Liver (tissue), 9 donors: ENCODE results near the gene AQP6. TPM values are rescaled to one million over a fixed set of nuclear protein-coding genes. Genes with fewer than 3 reads are reported as not detected.

Experiments used
- DNase-seq: peaks from one replicate; pipeline ENCODE4 v3.0.0-alpha.2; 2017; ENCODE audit warnings: low spot score
- H3K27ac ChIP-seq, 2 donors: one replicate each; pipeline ENCODE4 v1.7.0; 2013; ENCODE audit warnings: inconsistent platforms in 2 of 2, low read length in 2 of 2, control low read depth in 1 of 2, low read depth in 1 of 2, mild to moderate bottlenecking in 1 of 2
- H3K27me3 ChIP-seq, 4 donors: one replicate each; pipeline versions ENCODE4 v1.6.1 to v1.7.0; 2013; ENCODE audit warnings: low read length in 3 of 4, inconsistent platforms in 1 of 4, mild to moderate bottlenecking in 1 of 4, moderate library complexity in 1 of 4; ENCODE audit not compliant: control insufficient read depth in 4 of 4, insufficient read depth in 4 of 4
- H3K36me3 ChIP-seq, 4 donors: one replicate each; pipeline versions ENCODE4 v1.6.1 to v1.7.0; 2013; ENCODE audit warnings: low read length in 3 of 4, mild to moderate bottlenecking in 3 of 4, low read depth in 1 of 4, moderate library complexity in 1 of 4; ENCODE audit not compliant: control insufficient read depth in 4 of 4, insufficient read depth in 3 of 4
- H3K4me1 ChIP-seq, 4 donors: one replicate each; pipeline versions ENCODE4 v1.6.1 to v1.7.0; 2013; ENCODE audit warnings: low read length in 3 of 4, mild to moderate bottlenecking in 3 of 4, moderate library complexity in 1 of 4; ENCODE audit not compliant: control insufficient read depth in 4 of 4, insufficient read depth in 4 of 4
- H3K4me3 ChIP-seq, 3 donors: one replicate each; pipeline versions ENCODE4 v1.6.1 to v1.7.0; 2013; ENCODE audit warnings: low read length in 3 of 3, control low read depth in 1 of 3, low read depth in 1 of 3, mild to moderate bottlenecking in 1 of 3
- H3K9ac ChIP-seq, 2 donors: one replicate each; pipeline ENCODE4 v1.7.0; 2013; ENCODE audit warnings: low read length in 2 of 2, mild to moderate bottlenecking in 2 of 2, moderate library complexity in 2 of 2, control low read depth in 1 of 2, low read depth in 1 of 2
- H3K9me3 ChIP-seq, 4 donors: one replicate each; pipeline versions ENCODE4 v1.6.1 to v1.7.0; 2013; ENCODE audit warnings: low read length in 3 of 4; ENCODE audit not compliant: control insufficient read depth in 4 of 4
- ATF3 ChIP-seq: IDR thresholded peaks from 2 replicates; pipeline ENCODE4 v1.6.1; 2016; ENCODE audit warnings: antibody characterized with exemption
- EGR1 ChIP-seq, 2 donors: IDR thresholded peaks; 2 replicates each; pipeline ENCODE4 v1.6.1; 2016 to 2018; ENCODE audit warnings: antibody characterized with exemption in 2 of 2, low read depth in 2 of 2
- FOXA1 ChIP-seq: IDR thresholded peaks from 2 replicates; pipeline ENCODE4 v1.6.1; 2016; ENCODE audit warnings: antibody characterized with exemption
- FOXA2 ChIP-seq: IDR thresholded peaks from 2 replicates; pipeline ENCODE4 v1.6.1; 2016; ENCODE audit warnings: antibody characterized with exemption
- GABPA ChIP-seq, 2 donors: IDR thresholded peaks in 1 of 2; conservative IDR thresholded peaks in 1 of 2; 2 replicates each; pipeline ENCODE4 v1.6.1; 2016; ENCODE audit warnings: antibody characterized with exemption in 2 of 2, mild to moderate bottlenecking in 1 of 2, moderate library complexity in 1 of 2
- HNF4A ChIP-seq, 2 donors: conservative IDR thresholded peaks; 2 replicates each; pipeline ENCODE4 v1.6.1; 2016; ENCODE audit warnings: antibody characterized with exemption in 2 of 2, mild to moderate bottlenecking in 2 of 2
- HNF4G ChIP-seq: IDR thresholded peaks from 2 replicates; pipeline ENCODE4 v1.6.1; 2016; ENCODE audit warnings: antibody characterized with exemption
- JUND ChIP-seq, 2 donors: IDR thresholded peaks; 2 replicates each; pipeline ENCODE4 v1.6.1; 2016; ENCODE audit warnings: antibody characterized with exemption in 2 of 2
- MAX ChIP-seq: IDR thresholded peaks from 2 replicates; pipeline ENCODE4 v1.6.1; 2016; ENCODE audit warnings: antibody characterized with exemption
- NR2F2 ChIP-seq: IDR thresholded peaks from 2 replicates; pipeline ENCODE4 v1.6.1; 2016; ENCODE audit warnings: antibody characterized with exemption
- RAD21 ChIP-seq, 2 donors: IDR thresholded peaks; 2 replicates each; pipeline ENCODE4 v1.6.1; 2016; ENCODE audit warnings: antibody characterized with exemption in 2 of 2, mild to moderate bottlenecking in 2 of 2
- REST ChIP-seq: IDR thresholded peaks from 2 replicates; pipeline ENCODE4 v1.6.1; 2016; ENCODE audit warnings: antibody characterized with exemption, mild to moderate bottlenecking
- RXRA ChIP-seq, 2 donors: IDR thresholded peaks; 2 replicates each; pipeline ENCODE4 v1.6.1; 2017 to 2018; ENCODE audit warnings: antibody characterized with exemption in 2 of 2, mild to moderate bottlenecking in 1 of 2
- SP1 ChIP-seq: IDR thresholded peaks from 2 replicates; pipeline ENCODE4 v1.6.1; 2018; ENCODE audit warnings: antibody characterized with exemption, mild to moderate bottlenecking
- TAF1 ChIP-seq: conservative IDR thresholded peaks from 2 replicates; pipeline ENCODE4 v1.6.1; 2016; ENCODE audit warnings: antibody characterized with exemption, mild to moderate bottlenecking
- YY1 ChIP-seq: IDR thresholded peaks from 2 replicates; pipeline ENCODE4 v1.6.1; 2016; ENCODE audit warnings: antibody characterized with exemption, mild to moderate bottlenecking
- ZBTB33 ChIP-seq: IDR thresholded peaks from 2 replicates; pipeline ENCODE4 v1.6.1; 2016; ENCODE audit warnings: antibody characterized with exemption
- WGBS: extraction: QIAGEN DNeasy Blood & Tissue Kit; methylation state at CpG from one replicate; pipeline ENCODE4 v1.1.7; 2013; 5-methylcytosine and 5-hydroxymethylcytosine counted together
- polyA plus RNA-seq, 2 donors: library from polyadenylated mRNA; stranded (reverse) in 1 of 2; unstranded in 1 of 2; fragments of 200-250 nt in 1 of 2; fragments of >200 nt in 1 of 2; fragmentation: Nextera tagmentation in 1 of 2; extraction: Ambion mirVana in 1 of 2; gene quantifications; one replicate each; pipeline versions ENCODE4 v1.2.1 to v1.2.3, GENCODE V29; 2013 to 2015
- total RNA-seq, 2 donors: library from RNA; depleted of rRNA; stranded (reverse); fragments of >200 nt; gene quantifications; one replicate each; pipeline ENCODE4 v1.2.3, GENCODE V29; 2014
- TF ChIP-seq, protein P1 (sequence below): fragments of 150-350 bp; IDR thresholded peaks from 2 replicates; pipeline ENCODE4 v1.5.1; 2017; ENCODE audit warnings: improper control_type of control experiment, low read depth, low read length; ENCODE audit not compliant: missing input control
- donor health status: healthy.
- donor health status: healthy.
- donor health status: healthy.
- donor health status: healthy.
- donor health status: healthy.

Gene AQP6
- total and polyA plus RNA-seq, 4 donors: 0.05 to 0.11 TPM; not detected in 2

GRCh38 chr12:49979791-49980190 lies 7.0 kb downstream of the AQP6 start:
- H3K36me3 ChIP-seq: no peaks in the 10 kb centered on the region
- no peaks in the 10 kb centered on the region for H3K9me3 ChIP-seq
- peaks cover 0 to 9% (median 4%) of the 10 kb centered on the region in 4 donors for H3K4me1 ChIP-seq
- H3K9ac ChIP-seq: no peak overlapping the region
- no peaks in the 10 kb centered on the region for H3K27me3 ChIP-seq
- no peak overlapping the region for H3K4me3 ChIP-seq
- DNase-seq: no peak
- no peak overlapping the region for H3K27ac ChIP-seq
- WGBS: 87% methylated on average over 3 of the region's 3 CpGs
- no peak for TF ChIP-seq REST
- TF ChIP-seq JUND (IDR thresholded peaks at IDR 0.05): no peak
- no peak for TF ChIP-seq YY1
- no peak for TF ChIP-seq RXRA (IDR thresholded peaks at IDR 0.05)
- TF ChIP-seq FOXA1: no peak
- TF ChIP-seq TAF1: no peak
- TF ChIP-seq NR2F2: no peak
- no peak for TF ChIP-seq ATF3
- TF ChIP-seq EGR1 (IDR thresholded peaks at IDR 0.05; ENCODE audit: low read depth in 2 of 2): no peak
- TF ChIP-seq GABPA (IDR thresholded peaks at IDR 0.05 in 1 of 2, conservative IDR thresholded peaks at IDR 0.05 in 1 of 2): no peak
- no peak for TF ChIP-seq RAD21 (IDR thresholded peaks at IDR 0.05)
- TF ChIP-seq SP1: no peak
- TF ChIP-seq MAX: no peak
- TF ChIP-seq FOXA2: no peak
- TF ChIP-seq ZBTB33: no peak
- TF ChIP-seq HNF4G: no peak
- no peak for TF ChIP-seq HNF4A (conservative IDR thresholded peaks at IDR 0.05)
- TF ChIP-seq, protein P1, sequence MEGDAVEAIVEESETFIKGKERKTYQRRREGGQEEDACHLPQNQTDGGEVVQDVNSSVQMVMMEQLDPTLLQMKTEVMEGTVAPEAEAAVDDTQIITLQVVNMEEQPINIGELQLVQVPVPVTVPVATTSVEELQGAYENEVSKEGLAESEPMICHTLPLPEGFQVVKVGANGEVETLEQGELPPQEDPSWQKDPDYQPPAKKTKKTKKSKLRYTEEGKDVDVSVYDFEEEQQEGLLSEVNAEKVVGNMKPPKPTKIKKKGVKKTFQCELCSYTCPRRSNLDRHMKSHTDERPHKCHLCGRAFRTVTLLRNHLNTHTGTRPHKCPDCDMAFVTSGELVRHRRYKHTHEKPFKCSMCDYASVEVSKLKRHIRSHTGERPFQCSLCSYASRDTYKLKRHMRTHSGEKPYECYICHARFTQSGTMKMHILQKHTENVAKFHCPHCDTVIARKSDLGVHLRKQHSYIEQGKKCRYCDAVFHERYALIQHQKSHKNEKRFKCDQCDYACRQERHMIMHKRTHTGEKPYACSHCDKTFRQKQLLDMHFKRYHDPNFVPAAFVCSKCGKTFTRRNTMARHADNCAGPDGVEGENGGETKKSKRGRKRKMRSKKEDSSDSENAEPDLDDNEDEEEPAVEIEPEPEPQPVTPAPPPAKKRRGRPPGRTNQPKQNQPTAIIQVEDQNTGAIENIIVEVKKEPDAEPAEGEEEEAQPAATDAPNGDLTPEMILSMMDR: no peak
